ENCODE results near the gene WDR70.
"Not testable (repeated sequence)": the region's sequence is repeated elsewhere in the genome, so short reads cannot be mapped to it uniquely, and the experiment has no call there.

Gene WDR70

DNA sequence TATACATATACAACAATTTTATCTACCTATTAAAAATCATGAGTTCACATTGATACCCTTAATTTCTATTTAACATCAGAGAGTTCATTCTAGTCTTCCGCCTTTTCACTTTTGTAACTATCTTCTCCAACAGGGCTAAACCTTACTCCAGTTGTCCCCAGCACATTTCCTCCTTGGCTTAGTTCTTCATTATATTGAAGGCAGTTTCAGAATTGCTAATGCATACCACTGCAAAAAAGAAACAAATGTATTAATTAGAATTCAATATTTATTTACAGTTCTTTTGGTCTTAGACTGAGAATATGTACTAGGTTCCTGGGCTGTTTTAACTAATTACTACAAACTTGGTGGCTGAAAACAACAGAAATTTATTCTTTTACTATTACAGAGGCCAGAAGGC is 132.5 kb downstream of the WDR70 start:
- DNase-seq (ENCODE audit: low read depth in 4 of 4, low spot score in 1 of 4) = no peak

- DNase-seq (ENCODE audit: low read depth in 4 of 4, low spot score in 1 of 4) = no peak
Measured at GRCh38 chr5:37514946-37515345, 135.8 kb downstream of the WDR70 start.

GRCh38 chr5:37517686-37518085 is 138.6 kb downstream of the WDR70 start:
- no peak for DNase-seq (ENCODE audit: low read depth in 4 of 4, low spot score in 1 of 4)

DNA sequence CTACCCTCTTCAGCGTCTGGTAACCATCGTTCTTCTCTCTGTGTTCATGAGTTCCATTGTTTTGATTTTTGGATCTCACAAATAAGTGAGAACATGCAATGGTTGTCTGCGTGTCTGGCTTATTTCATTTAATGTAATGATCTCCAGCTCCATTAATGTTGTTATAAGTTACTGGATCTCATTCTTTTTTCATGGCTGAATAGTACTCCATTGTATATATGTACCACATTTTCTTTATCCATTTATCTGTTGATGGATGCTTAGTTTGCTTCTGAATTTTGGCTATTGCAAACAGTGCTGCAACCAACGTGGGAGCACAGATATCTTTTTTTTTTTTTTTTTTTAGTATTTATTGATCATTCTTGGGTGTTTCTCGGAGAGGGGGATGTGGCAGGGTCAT is 139.2 kb downstream of the WDR70 start:
- not testable (repeated sequence) for DNase-seq (ENCODE audit: low read depth in 4 of 4, low spot score in 1 of 4)

- no peak for DNase-seq (ENCODE audit: low read depth in 4 of 4, low spot score in 1 of 4)
Measured at GRCh38 chr5:37519304-37519703, 140.2 kb downstream of the WDR70 start.

- no peak for DNase-seq (ENCODE audit: low read depth in 4 of 4, low spot score in 1 of 4)
Measured at GRCh38 chr5:37519807-37520206, 140.7 kb downstream of the WDR70 start.

DNA sequence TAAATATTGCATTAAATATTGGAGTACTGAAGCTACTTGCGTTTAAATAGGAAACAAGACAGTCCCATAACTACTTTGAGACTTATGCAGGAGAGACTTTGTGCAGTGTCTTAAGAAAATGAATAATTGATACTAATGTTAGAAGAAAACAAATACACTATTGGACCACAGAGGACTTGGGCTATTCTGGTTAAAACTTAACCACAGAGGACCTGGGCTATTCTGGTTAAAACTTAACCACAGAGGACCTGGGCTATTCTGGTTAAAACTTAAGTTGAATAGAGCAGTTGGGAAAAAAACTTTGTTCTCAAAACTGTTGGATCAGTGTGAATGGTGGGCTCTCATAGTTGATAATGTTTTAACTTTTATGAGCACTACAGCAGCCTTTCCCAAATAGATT is 141.7 kb downstream of the WDR70 start:
- no peak for DNase-seq (ENCODE audit: low read depth in 4 of 4, low spot score in 1 of 4)

DNA sequence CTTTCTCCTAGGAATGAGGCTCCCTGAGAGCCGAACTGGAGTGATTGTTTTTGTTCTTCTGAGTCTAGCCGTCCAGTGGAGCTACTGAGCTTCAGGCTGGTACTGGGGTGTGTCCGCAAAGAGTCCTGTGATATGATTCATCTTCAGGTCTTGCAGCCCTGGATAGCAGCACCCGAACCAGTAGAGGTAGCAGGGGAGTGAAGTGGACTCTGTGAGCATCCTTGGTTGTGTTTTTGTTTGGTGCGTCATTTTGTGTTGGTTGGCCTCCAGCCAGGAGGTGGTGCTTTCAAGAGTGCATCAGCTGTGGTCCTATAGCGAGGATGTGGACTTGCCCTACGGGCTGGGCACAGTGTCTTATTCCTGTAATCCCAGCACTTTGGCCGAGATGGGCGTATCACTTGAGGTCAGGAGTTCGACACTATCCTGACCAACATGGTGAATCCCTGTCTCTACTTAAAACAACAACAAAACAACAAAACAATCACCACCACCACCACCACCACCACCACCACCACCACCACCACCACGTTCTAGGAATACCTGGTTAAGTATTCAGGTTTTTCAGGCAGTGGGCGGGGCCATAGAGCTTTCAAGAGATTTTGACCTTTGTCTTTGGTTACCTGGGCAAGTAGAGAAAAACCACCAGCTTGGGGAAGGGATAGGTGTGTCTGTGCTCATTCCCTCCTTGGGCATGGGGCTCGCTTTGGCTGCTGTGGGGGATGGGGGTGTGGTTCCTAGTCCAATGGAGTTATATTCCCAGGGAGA is 154.0 kb downstream of the WDR70 start:
- DNase-seq (ENCODE audit: low read depth in 4 of 4, low spot score in 1 of 4) = no peak

GRCh38 chr5:37533851-37534250 is 154.7 kb downstream of the WDR70 start:
- DNase-seq (ENCODE audit: low read depth in 4 of 4, low spot score in 1 of 4) = no peak

DNA sequence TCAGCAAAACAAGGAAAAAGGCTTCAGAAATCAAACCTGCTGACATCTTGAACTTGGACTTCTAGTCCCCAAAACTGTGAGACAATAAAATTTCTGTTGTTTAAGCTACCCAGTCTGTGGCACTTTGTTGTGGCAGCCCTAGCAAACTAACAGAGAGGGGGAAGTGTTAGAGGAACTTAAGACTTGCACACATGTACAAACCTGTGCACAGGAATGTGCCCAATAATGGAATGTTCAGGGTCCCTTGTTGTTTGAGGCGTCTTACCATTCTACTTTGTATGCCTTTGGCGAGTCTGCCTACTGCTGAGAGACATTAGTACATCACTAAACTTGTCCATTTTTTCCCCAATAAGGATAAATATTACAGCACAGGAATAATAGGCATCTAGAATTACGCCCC is 160.3 kb downstream of the WDR70 start:
- DNase-seq (ENCODE audit: low read depth in 4 of 4, low spot score in 1 of 4) = no peak

GRCh38 chr5:37543216-37543615 is 164.1 kb downstream of the WDR70 start:
- no peak for DNase-seq (ENCODE audit: low read depth in 4 of 4, low spot score in 1 of 4)

DNA sequence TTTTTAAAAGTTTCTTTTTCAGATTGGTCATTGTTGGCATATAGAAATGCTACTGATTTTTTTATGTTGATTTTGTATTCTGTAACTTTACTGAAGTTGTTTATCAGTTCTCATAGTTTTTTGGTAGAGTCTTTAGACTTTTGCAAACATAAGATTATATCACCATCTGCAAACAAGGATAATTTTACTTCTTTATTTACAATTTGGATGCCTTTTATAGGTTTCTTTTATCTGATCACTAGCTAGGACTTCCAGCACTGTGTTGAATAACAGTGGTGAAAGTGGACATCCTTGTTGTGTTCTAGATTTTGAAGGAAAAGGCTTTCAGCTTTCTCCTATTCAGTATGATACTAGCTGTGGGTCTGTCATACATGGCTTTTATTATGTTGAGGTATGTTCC is 170.3 kb downstream of the WDR70 start:
- DNase-seq (ENCODE audit: low read depth in 4 of 4, low spot score in 1 of 4) = no peak

- no peak for DNase-seq (ENCODE audit: low read depth in 4 of 4, low spot score in 1 of 4)
Measured at GRCh38 chr5:37552161-37552560, 173.0 kb downstream of the WDR70 start.

DNA sequence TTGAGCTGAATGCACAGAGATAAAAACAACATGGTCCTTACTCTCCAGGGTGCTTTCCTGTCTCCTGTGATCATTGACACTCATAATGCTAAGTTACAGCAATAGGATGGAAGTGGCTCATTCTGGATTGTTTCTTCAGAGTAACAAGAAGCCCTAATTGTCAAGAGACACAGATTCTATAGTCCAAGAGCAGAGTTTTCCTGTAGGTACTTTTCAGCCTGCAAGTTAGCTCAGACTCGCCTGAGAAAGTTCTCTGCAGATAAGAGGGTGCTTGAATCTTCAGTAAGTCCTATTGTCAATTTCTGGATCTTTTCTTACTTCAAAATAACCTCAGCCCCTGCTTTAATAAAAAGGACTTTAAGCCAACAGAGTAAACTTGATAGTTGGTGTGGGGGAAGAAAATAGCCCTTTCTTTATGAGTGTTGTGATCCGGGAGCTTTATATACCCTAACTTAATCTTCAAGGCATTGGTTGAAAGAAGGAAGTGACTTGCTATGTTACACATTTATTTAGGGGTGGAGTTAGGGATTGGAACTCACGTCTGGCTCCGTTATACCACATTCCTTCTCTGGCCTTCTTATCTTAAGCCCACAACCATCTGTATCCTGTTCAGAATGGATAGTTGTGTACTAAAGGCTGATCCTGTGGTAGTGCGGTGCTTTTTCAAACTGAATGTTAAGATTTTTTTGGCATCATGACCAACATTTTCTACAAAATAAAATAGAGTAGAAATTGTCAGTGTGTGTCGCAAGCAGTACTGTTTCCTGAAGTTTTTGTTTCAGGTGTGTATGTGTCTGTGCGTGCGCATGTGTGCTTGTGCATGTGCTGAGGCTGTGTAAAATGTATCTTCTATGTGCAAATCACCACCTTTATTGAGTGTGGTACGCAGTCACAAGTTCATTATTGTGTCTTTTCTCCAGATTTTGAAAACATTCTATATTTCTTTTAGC is 173.9 kb downstream of the WDR70 start:
- DNase-seq (ENCODE audit: low read depth in 4 of 4, low spot score in 1 of 4) = no peak

- no peak for DNase-seq (ENCODE audit: low read depth in 4 of 4, low spot score in 1 of 4)
Measured at GRCh38 chr5:37553720-37554404, 174.7 kb downstream of the WDR70 start.

GRCh38 chr5:37554405-37554739 is 175.3 kb downstream of the WDR70 start:
- DNase-seq (ENCODE audit: low read depth in 4 of 4, low spot score in 1 of 4) = no peak

DNA sequence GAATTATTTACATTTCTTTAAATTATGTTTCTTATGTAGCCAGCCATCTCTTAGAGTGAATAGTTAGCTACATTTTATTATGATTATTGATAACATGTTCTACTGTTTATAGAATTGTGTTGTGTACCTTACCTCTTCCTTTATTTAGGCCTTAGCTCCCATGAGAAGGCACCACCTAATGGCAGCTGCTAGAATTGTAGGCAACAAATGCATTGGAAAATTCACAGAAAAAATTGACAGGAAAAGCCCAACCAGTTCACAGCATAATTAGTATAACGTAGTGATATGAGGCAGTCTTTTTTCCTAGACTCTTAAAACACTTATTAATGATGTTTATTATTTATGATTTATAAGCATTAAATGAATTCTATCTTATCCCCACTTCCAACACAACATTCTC is 175.8 kb downstream of the WDR70 start:
- DNase-seq (ENCODE audit: low read depth in 4 of 4, low spot score in 1 of 4) = no peak

- no peak for DNase-seq (ENCODE audit: low read depth in 4 of 4, low spot score in 1 of 4)
Measured at GRCh38 chr5:37557734-37558293, 178.7 kb downstream of the WDR70 start.

GRCh38 chr5:37565062-37565670 is 186.0 kb downstream of the WDR70 start:
- no peak for DNase-seq (ENCODE audit: low read depth in 4 of 4, low spot score in 1 of 4)

- no peak for DNase-seq (ENCODE audit: low read depth in 4 of 4, low spot score in 1 of 4)
Measured at GRCh38 chr5:37567566-37567965, 188.4 kb downstream of the WDR70 start.

Measured in stimulated activated CD4-positive, alpha-beta T cell treated with anti-CD3 and anti-CD28 coated beads, Interleukin-1b, Interleukin-23, amount 100 ng/mL, for 24 hours (primary cell).